Measurements from ENCODE around the gene ABCC10.
"Not testable (repeated sequence)": the region's sequence is repeated elsewhere in the genome, so short reads cannot be mapped to it uniquely, and the experiment has no call there.

Gene ABCC10, protein sequence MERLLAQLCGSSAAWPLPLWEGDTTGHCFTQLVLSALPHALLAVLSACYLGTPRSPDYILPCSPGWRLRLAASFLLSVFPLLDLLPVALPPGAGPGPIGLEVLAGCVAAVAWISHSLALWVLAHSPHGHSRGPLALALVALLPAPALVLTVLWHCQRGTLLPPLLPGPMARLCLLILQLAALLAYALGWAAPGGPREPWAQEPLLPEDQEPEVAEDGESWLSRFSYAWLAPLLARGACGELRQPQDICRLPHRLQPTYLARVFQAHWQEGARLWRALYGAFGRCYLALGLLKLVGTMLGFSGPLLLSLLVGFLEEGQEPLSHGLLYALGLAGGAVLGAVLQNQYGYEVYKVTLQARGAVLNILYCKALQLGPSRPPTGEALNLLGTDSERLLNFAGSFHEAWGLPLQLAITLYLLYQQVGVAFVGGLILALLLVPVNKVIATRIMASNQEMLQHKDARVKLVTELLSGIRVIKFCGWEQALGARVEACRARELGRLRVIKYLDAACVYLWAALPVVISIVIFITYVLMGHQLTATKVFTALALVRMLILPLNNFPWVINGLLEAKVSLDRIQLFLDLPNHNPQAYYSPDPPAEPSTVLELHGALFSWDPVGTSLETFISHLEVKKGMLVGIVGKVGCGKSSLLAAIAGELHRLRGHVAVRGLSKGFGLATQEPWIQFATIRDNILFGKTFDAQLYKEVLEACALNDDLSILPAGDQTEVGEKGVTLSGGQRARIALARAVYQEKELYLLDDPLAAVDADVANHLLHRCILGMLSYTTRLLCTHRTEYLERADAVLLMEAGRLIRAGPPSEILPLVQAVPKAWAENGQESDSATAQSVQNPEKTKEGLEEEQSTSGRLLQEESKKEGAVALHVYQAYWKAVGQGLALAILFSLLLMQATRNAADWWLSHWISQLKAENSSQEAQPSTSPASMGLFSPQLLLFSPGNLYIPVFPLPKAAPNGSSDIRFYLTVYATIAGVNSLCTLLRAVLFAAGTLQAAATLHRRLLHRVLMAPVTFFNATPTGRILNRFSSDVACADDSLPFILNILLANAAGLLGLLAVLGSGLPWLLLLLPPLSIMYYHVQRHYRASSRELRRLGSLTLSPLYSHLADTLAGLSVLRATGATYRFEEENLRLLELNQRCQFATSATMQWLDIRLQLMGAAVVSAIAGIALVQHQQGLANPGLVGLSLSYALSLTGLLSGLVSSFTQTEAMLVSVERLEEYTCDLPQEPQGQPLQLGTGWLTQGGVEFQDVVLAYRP (N-terminal part only)

DNA sequence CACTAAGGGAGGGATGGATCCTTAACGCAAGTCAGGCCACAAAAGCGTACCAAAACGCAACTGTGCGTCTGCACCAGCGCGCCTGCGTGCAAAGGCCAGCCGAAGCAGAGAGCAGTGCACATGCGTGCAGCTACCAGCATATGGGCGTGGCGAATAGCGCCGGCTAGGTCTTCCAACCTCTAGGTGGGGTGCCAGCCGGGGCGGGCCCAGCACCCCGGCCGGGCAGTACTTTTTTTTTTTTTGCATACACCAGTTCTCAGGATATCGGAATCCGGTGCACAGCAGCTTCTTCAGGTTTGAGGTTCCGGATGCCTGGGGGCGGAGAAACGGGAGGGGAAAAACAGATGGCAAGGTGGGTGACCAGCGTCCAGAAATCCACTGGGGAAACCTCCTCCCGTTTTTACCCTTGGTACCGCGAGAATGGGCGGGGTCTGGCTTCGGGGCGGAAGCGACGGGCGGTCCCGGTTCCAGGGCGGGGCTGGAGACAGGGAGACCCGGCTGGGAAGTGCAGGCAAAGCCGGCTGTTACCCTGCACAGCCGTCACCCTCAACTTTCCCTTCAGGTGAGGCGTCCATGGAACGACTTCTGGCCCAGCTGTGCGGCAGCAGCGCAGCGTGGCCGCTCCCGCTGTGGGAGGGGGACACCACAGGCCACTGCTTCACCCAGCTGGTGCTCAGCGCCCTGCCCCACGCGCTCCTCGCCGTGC lies at the start of gene ABCC10:
Gene ABCC10, plus strand, starts transcription at position 136 of the 706 bp plus-strand sequence. Its CDS starts 438 bp downstream, at position 574.
- peak; percentile 96 for DNase-seq (ENCODE audit: low spot score)

GRCh38 chr6:43377710-43378229 lies 49.6 kb upstream of the ABCC10 start:
- DNase-seq (ENCODE audit: low spot score): no peak

- DNase-seq (ENCODE audit: low spot score): no peak
Observed at GRCh38 chr6:43378631-43379030, 48.7 kb upstream of the ABCC10 start.

- not testable (repeated sequence) for DNase-seq (ENCODE audit: low spot score)
Observed at GRCh38 chr6:43380858-43381257, 46.5 kb upstream of the ABCC10 start.

DNA sequence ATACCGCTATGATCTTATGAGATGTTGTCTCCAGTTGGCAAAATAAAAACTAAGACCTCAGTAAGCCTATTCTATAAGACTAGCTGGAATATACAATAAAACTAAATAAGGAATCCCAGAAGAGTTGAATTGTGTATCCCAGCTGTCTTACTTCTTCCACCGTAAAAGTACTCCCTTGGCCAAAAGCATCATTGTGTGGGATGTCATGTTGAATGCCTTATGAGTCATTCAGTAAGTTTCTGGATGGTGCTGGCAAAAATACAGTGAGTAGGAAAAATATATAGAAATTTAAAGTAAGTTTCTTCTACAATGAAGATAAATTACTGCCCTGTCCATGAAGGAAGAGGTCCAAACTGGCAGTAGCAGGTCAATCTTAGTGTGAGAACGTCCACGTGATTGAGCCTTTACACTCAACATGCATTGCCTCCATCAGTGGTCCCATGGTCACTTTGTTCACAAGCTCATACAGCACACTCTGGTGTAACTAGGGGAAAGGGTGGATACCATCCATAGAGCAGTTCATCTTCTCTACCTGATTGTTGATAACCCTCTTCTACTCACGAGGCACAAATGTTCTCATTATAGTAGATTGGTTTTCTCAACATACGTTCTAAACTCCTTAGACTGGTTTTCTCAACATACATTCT lies 44.2 kb upstream of the ABCC10 start:
- no peak for DNase-seq (ENCODE audit: low spot score)

GRCh38 chr6:43386492-43386891 lies 40.8 kb upstream of the ABCC10 start:
- DNase-seq (ENCODE audit: low spot score): no peak

DNA sequence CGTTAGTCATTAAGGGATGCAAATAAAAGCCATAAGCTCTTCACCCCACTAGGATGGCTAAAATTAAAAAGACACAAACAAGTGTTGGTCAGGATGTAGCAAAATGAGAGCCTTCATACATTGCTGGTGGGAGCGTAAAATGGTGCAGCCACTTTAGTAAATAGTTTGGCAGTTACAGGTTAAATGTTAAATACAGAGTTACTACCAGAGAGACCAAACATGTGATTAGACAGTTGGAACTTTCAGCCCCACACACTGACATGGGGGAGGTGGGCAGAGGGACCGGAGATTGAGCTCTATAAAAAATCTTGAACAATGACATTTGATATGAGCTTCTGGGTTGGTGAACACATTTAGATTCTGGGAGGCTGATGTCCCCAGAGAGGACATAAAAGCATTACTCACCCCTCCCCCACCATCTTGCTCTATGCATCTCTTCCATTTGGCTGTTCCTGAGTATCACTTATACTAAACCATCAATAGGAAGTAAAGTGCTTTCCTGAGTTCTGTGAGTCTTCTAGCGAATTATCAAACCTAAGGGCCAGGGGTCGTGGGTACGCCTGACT lies 37.5 kb upstream of the ABCC10 start:
- DNase-seq (ENCODE audit: low spot score): no peak

GRCh38 chr6:43390753-43391439 lies 36.4 kb upstream of the ABCC10 start:
- DNase-seq (ENCODE audit: low spot score): not testable (repeated sequence)

- DNase-seq (ENCODE audit: low spot score): no peak
Observed at GRCh38 chr6:43391440-43392031, 35.8 kb upstream of the ABCC10 start.

DNA sequence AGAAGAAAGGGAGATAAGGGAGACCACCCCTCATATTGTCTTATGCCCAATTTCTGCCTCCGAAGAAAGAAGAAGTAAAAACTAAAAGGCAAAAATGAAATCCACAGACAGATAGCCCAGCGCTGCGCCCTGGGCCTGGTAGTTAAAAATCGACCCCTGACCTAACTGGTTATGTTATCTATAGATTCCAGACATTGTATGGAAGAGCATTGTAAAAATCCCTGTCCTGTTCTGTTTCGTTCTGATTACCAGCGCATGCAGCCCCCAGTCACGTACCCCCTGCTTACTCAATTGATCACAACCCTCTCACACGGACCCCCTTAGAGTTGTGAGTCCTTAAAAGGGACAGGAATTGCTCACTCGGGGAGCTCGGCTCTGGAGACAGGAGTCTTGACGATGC lies 34.2 kb upstream of the ABCC10 start:
- DNase-seq (ENCODE audit: low spot score): not testable (repeated sequence)

- no peak for DNase-seq (ENCODE audit: low spot score)
Observed at GRCh38 chr6:43393602-43394001, 33.7 kb upstream of the ABCC10 start.

GRCh38 chr6:43394982-43395381 lies 32.4 kb upstream of the ABCC10 start:
- DNase-seq (ENCODE audit: low spot score): no peak

DNA sequence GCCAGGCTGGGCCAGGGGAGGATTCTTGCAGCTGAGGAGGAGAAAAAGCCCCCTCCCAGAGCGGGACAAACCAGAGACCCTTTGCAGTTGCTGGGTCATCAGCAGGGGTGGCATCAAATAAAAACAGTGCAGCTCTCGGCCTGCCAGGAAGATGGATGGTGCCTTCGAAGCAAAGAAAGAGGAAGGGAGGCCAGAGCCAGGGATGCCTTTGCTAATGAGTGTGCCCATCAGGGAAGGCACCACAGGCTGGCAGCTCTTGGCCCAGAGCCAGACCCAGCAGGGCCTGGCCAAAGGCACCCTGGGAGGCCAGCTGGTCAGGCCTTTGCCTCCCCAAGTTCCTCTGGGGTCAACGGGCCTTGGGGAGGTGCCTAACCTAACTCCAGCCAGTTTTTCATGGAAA lies 31.6 kb upstream of the ABCC10 start:
- no peak for DNase-seq (ENCODE audit: low spot score)

GRCh38 chr6:43396408-43397149 lies 30.8 kb upstream of the ABCC10 start:
- no peak for DNase-seq (ENCODE audit: low spot score)

GRCh38 chr6:43399932-43400487 lies 27.3 kb upstream of the ABCC10 start:
- DNase-seq (ENCODE audit: low spot score): no peak

DNA sequence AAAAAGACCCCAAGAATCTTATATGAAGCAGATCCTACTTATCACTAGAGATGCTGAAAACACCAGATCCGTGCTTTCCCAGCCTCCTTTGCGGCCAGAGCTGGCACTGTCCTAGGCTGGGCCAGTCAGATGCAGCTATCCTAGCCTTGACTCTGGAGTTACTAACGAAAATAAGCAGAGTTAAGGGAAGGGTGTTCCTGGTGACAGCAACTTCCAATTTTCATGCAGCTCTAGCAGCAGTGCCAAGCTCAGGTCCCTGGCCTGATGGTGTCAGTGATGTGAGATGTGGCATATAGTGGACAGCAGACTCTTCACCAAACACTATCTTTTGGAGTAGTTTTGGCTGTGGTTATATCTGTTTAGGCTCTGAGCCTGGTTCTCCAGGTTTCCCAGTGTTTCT lies 25.6 kb upstream of the ABCC10 start:
- DNase-seq (ENCODE audit: low spot score): no peak

GRCh38 chr6:43402820-43403219 lies 24.5 kb upstream of the ABCC10 start:
- DNase-seq (ENCODE audit: low spot score): no peak

DNA sequence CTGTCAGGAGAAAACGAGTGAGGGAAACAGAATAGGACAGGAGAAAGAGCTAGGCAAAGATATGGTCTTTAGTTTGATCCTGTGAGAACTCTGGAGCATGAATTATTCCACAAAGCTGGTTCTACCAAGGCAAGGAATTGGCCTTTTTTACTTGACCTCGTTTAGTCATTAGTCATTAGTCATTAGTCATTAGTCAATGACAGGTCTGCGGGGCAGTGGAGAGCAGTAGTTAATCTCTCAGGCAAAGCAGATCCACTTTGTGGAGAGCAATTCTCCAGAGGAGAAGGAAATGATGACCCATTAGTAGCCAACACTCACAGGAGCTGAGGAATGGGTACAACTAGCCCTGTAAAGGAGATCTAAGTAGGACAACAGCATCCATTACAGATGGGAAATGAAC lies 22.0 kb upstream of the ABCC10 start:
- no peak for DNase-seq (ENCODE audit: low spot score)
